Muscle of leg (tissue), 11 donors: ENCODE results near the gene TRAPPC10. TPM values are rescaled to one million over a fixed set of nuclear protein-coding genes. Genes with fewer than 3 reads are reported as not detected.

Source experiments
- DNase-seq: peaks from one replicate; pipeline ENCODE4 v3.0.0; 2013
- H3K27ac ChIP-seq: one replicate; pipeline ENCODE4 v1.5.1; 2013; ENCODE audit warnings: mild to moderate bottlenecking, low read length, control low read depth
- H3K27me3 ChIP-seq: one replicate; pipeline ENCODE4 v1.6.1; 2013; ENCODE audit warnings: low read length; ENCODE audit not compliant: control insufficient read depth, insufficient read depth
- H3K36me3 ChIP-seq: one replicate; pipeline ENCODE4 v1.6.1; 2013; ENCODE audit warnings: low read length; ENCODE audit not compliant: control insufficient read depth, insufficient read depth
- H3K4me1 ChIP-seq: one replicate; pipeline ENCODE4 v1.6.1; 2013; ENCODE audit warnings: low read length; ENCODE audit not compliant: control insufficient read depth, insufficient read depth
- H3K4me3 ChIP-seq: one replicate; pipeline ENCODE4 v1.5.1; 2013; ENCODE audit warnings: low read length, control low read depth
- H3K9me3 ChIP-seq: replicated peaks from 2 replicates; pipeline ENCODE4 v1.6.1; 2013; ENCODE audit warnings: low read depth, low read length; ENCODE audit not compliant: control insufficient read depth
- WGBS: methylation state at CpG from one replicate; pipeline ENCODE4 v1.1.5; 2013; ENCODE audit warnings: missing lambda C conversion rate; ENCODE audit not compliant: insufficient coverage; 5-methylcytosine and 5-hydroxymethylcytosine counted together
- polyA plus RNA-seq, 8 donors: library from polyadenylated mRNA; unstranded; fragments of 120-200 nt; gene quantifications; one replicate each; pipeline versions ENCODE4 v1.2.1 to v1.2.3, GENCODE V29; 2013; ENCODE audit warnings: inconsistent platforms in 1 of 8, low replicate concordance in 1 of 8; ENCODE audit not compliant: insufficient read length in 8 of 8, insufficient read depth in 1 of 8
- total RNA-seq: library from RNA; stranded (reverse); fragments of 120-200 nt; gene quantifications from one replicate; pipeline ENCODE4 v1.2.4, GENCODE V29; 2013

TRAPPC10 gene
- total and polyA plus RNA-seq, 9 donors, result 9.9 to 16.7 (median 12.0) TPM

- Histone ChIP-seq H3K27ac (peak overlapping the region; percentile 52), H3K27me3 (no peaks in the 10 kb centered on the region), H3K4me3 (peak overlapping the region; percentile 64), H3K9me3 (no peaks in the 10 kb centered on the region), H3K4me1 (peaks cover 10% of the 10 kb centered on the region), H3K36me3 (no peaks in the 10 kb centered on the region)
- peak; percentile 42 for DNase-seq
- under 1% methylated on average over 66 of the region's 87 CpGs for WGBS
Observed at GRCh38 chr21:44012474-44013379, 618 bp downstream of the TRAPPC10 start.

GRCh38 chr21:44013380-44014088 is 1.4 kb downstream of the TRAPPC10 start:
- H3K4me1 ChIP-seq, result peaks cover 10% of the 10 kb centered on the region
- peak overlapping the region; percentile 64 for H3K4me3 ChIP-seq
- H3K27ac ChIP-seq, result no peak overlapping the region
- no peak for DNase-seq
- 83% methylated on average over 1 of the region's 8 CpGs for WGBS
- no peaks in the 10 kb centered on the region for H3K9me3 ChIP-seq
- H3K36me3 ChIP-seq, result no peaks in the 10 kb centered on the region
- H3K27me3 ChIP-seq, result no peaks in the 10 kb centered on the region

- H3K27ac ChIP-seq, result no peak overlapping the region
- 100% methylated on average over 2 of the region's 9 CpGs for WGBS
- no peaks in the 10 kb centered on the region for H3K9me3 ChIP-seq
- no peaks in the 10 kb centered on the region for H3K36me3 ChIP-seq
- H3K27me3 ChIP-seq, result no peaks in the 10 kb centered on the region
- no peak for DNase-seq
- peaks cover 7% of the 10 kb centered on the region for H3K4me1 ChIP-seq
- H3K4me3 ChIP-seq, result no peak overlapping the region
Observed at GRCh38 chr21:44017601-44018000, 5.5 kb downstream of the TRAPPC10 start.

DNA sequence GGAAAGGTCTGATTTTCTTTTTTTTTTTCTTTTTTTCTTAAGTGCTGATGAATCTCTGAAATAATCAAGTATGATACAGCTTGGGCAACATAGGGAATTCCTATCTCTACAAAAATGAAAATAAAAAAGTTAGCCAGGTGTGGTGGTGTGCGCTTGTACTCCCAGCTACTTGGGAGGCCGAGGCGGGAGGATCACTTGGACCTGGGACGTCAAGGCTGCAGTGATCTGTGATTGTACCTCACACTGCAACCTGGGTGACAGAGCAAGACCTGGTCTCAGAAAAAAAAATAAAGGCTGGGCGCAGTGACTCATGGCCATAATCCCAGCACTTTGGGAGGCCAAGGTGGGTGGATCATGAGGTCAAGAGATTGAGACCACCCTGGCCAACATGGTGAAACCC is 6.0 kb downstream of the TRAPPC10 start:
- WGBS, result 98% methylated on average over 5 of the region's 5 CpGs

DNA sequence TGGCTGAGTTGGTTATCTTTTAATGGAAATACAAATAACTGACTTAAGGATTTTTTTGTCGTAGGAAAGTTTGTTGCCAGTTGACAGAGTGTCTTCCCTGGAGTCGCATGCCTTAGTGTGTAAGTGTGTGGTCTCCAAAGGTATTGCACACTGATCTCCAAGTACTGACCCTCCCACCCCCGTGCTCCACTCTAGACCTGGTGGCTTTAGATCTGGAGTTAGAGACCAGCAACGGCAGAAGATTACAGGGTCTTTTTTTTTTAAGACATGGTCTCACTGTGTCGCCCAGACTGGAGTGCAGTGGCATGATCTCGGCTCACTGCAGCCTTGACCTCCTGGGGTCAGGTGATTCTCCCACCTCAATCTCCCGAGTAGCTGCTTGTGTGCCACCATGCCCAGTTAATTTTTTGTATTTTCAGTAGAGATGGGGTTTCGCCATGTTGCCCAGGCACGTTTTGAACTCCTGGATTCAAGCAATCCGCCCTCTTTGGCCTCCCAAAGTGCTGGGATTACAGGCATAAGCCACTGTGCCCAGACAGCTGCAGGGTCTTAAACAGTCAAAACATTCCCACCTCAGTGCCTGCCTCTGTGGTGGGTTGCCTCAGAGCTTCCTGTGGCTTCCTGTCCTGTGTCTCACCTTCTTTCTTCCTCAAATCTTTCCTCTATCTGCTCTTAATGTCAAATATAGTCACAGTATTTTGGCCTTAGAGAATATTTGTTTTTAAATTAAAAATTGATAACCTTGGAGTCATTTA is 6.9 kb downstream of the TRAPPC10 start:
- H3K9me3 ChIP-seq, result no peaks in the 10 kb centered on the region
- H3K4me1 ChIP-seq, result peaks cover 2% of the 10 kb centered on the region
- no peak overlapping the region for H3K27ac ChIP-seq
- H3K36me3 ChIP-seq, result no peaks in the 10 kb centered on the region
- H3K4me3 ChIP-seq, result no peak overlapping the region
- WGBS, result 68% methylated on average over 4 of the region's 10 CpGs
- no peaks in the 10 kb centered on the region for H3K27me3 ChIP-seq
- DNase-seq, result no peak

More for the DNA sequence above, 6.0 kb downstream of the TRAPPC10 start:
- peaks cover 7% of the 10 kb centered on the region for H3K4me1 ChIP-seq
- H3K27me3 ChIP-seq, result no peaks in the 10 kb centered on the region
- H3K4me3 ChIP-seq, result no peak overlapping the region
- H3K36me3 ChIP-seq, result no peaks in the 10 kb centered on the region
- DNase-seq, result no peak
- H3K9me3 ChIP-seq, result no peaks in the 10 kb centered on the region
- no peak overlapping the region for H3K27ac ChIP-seq

GRCh38 chr21:44019568-44019958 is 7.5 kb downstream of the TRAPPC10 start:
- Histone ChIP-seq H3K27ac (no peak overlapping the region), H3K4me1 (peaks cover 2% of the 10 kb centered on the region), H3K27me3 (no peaks in the 10 kb centered on the region), H3K4me3 (no peak overlapping the region), H3K36me3 (no peaks in the 10 kb centered on the region), H3K9me3 (no peaks in the 10 kb centered on the region)
- WGBS, result no CpG with 5 or more reads among the region's 8 CpGs
- DNase-seq, result no peak

GRCh38 chr21:44020551-44020950 is 8.4 kb downstream of the TRAPPC10 start:
- DNase-seq, result no peak

GRCh38 chr21:44021064-44021463 is 9.0 kb downstream of the TRAPPC10 start:
- Histone ChIP-seq H3K4me3 (no peak overlapping the region), H3K27me3 (no peaks in the 10 kb centered on the region), H3K4me1 (peaks cover 7% of the 10 kb centered on the region), H3K36me3 (no peaks in the 10 kb centered on the region), H3K27ac (no peak overlapping the region), H3K9me3 (no peaks in the 10 kb centered on the region)
- WGBS, result no CpG with 5 or more reads among the region's 1 CpG
- no peak for DNase-seq

More at GRCh38 chr21:44020551-44020950, 8.4 kb downstream of the TRAPPC10 start:
- no peak overlapping the region for H3K27ac ChIP-seq
- no peaks in the 10 kb centered on the region for H3K36me3 ChIP-seq
- no peak overlapping the region for H3K4me3 ChIP-seq
- 80% methylated on average over 3 of the region's 4 CpGs for WGBS
- H3K27me3 ChIP-seq, result no peaks in the 10 kb centered on the region
- peaks cover 7% of the 10 kb centered on the region for H3K4me1 ChIP-seq
- H3K9me3 ChIP-seq, result no peaks in the 10 kb centered on the region

DNA sequence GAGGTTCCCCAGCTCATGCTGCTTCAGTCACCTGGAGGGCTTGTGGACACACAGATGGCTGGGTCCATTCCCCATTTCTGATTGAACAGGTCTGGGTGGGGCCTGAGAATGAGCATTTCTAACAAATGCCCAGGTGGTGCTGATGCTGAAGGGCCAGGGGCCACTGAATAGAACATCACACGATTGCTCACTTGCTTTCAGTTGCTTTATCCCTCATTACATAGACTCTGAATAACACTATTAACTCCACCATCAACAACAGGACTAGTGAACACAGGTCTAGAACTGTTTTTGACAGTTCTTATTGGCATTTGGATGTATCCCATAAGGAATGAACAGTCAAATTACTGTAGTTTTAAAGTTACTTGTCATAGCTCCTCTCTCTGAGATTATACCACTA is 12.1 kb downstream of the TRAPPC10 start:
- DNase-seq, result no peak
- Histone ChIP-seq H3K36me3 (no peaks in the 10 kb centered on the region), H3K4me1 (peaks cover 7% of the 10 kb centered on the region), H3K4me3 (no peak overlapping the region), H3K9me3 (no peaks in the 10 kb centered on the region), H3K27ac (no peak overlapping the region), H3K27me3 (no peaks in the 10 kb centered on the region)
- no CpG with 5 or more reads among the region's 1 CpG for WGBS
